Epithelial cell of proximal tubule (primary cell): Measurements from ENCODE around the gene RBPJ. TPM values are rescaled to one million over a fixed set of nuclear protein-coding genes. Genes with fewer than 3 reads are reported as not detected.
"Not testable (repeated sequence)": the region's sequence is repeated elsewhere in the genome, so short reads cannot be mapped to it uniquely, and the experiment has no call there.

ENCODE experiments used
- DNase-seq: peaks from one replicate; pipeline ENCODE4 v3.0.0-alpha.2; 2011; ENCODE audit warnings: low read depth
- H3K4me3 ChIP-seq: 2 replicates; pipeline ENCODE4 v1.5.1; 2011; ENCODE audit warnings: low read depth, mild to moderate bottlenecking, low read length
- CTCF ChIP-seq: conservative IDR thresholded peaks from 2 replicates; pipeline ENCODE4 v1.5.1; 2012; ENCODE audit warnings: low read depth, mild to moderate bottlenecking, low read length
- total RNA-seq: library from RNA; depleted of rRNA; stranded (reverse); fragments of >200 nt; gene quantifications from 2 replicates; pipeline ENCODE4 v1.2.3, GENCODE V29; 2015

RBPJ gene
- total RNA-seq, 1 donor from 2014 or later: 76.0 TPM

DNA sequence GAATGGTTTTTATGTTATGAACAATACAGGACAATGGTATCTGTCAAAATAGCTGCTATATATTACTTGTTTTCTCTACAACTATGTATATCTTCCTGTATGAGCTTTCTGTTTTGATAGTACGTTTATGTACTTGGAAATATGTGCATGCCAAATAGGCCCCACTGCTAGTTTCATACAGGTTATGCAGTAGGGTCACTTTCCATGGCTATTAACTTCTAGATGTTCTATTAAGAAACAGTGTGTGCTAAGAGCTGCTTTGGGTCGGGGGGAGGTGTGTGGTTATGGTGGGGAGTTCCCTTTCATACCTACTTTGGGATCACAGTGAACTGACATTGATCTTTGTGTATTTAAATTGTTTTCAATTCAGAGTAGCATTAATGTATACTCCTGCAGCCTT is 30.9 kb downstream of the RBPJ start:
- TF ChIP-seq CTCF: no peak
- no peak for DNase-seq
- no peak overlapping the region for H3K4me3 ChIP-seq

GRCh38 chr4:26354491-26354890 is 33.7 kb downstream of the RBPJ start:
- H3K4me3 ChIP-seq: no peak overlapping the region
- no peak for TF ChIP-seq CTCF
- DNase-seq: no peak

DNA sequence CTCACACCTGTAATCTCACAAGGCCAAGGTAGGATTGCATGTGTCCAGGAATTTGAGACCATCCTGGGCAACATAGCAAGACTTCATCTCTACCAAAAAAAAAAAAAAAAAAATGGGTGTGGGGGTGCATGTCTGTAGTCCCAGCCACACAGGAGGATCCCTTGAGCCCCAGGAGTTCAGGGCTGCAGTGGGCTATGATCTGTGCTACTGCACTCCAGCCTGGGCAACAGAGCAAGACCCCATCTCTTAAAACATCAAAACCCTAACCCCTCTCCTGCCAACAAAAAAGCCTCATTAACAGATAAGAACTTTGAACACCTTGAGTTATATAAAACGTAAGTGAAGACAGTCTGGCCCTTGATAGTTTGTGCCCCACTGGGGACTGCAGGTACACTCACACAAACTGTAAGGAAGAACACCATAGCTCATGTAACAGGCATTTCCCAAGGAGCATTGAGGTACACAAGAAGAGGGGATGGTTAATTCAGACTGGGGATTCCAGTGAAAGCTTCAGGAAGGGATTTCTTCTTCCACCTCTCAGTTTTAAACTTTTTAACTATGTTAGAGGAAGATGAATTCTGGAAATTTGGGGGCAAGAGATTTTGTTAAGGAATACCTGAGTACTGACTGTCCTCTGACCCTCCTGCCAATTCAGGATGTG is 34.7 kb downstream of the RBPJ start:
- no peak for DNase-seq
- H3K4me3 ChIP-seq: no peak overlapping the region
- no peak for TF ChIP-seq CTCF

GRCh38 chr4:26356081-26356501 is 35.3 kb downstream of the RBPJ start:
- no peak overlapping the region for H3K4me3 ChIP-seq
- no peak for DNase-seq
- no peak for TF ChIP-seq CTCF

DNA sequence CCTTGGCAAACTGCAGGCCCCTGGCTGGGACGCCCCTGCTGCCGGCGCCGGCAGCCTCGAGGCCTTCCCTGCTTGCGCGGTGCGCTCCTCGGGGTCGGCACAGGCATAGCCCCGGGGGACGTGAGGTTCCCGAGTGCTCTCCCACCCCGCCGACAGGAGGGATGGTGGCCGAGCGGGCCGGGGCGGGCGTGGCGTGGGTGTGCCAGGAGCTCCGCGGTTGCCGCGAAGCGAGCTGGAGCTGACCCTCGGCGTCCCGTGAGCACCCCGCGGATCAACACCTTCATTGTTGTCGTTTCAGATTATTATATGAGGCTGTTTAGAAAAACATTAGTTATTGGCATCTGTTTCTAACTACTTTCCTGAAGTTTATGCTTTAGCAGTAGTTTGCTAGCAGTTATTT is 38.7 kb downstream of the RBPJ start:
- not testable (repeated sequence) for H3K4me3 ChIP-seq, DNase-seq

DNA sequence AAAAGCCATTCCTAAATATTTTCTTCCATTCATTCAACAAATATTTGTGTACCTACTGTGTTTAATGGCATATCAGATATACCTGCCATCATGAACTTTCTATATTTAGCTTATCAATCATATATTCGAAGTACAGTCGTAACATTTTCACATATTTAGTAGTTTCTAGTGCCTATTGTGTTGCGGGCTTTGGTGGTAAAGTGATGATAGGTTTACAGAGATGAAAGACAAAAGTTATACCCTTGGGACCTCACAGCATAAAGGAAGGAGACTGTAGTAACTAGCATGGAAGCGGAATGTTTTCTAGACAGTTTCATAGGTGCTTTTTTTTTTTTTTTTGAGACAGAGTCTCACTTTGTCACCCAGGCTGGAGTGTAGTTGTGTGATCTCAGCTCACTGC is 39.5 kb downstream of the RBPJ start:
- no peak for TF ChIP-seq CTCF
- no peak for DNase-seq
- H3K4me3 ChIP-seq: no peak overlapping the region

- DNase-seq: no peak
- TF ChIP-seq CTCF: no peak
Observed at GRCh38 chr4:26360864-26361263, 40.0 kb downstream of the RBPJ start.

More at GRCh38 chr4:26360864-26361263, 40.0 kb downstream of the RBPJ start:
- no peak overlapping the region for H3K4me3 ChIP-seq
